HG02759 (cell line): Measurements from ENCODE around the gene NUDT12.

Experiments
- ATAC-seq: cut with Tn5 transposase; IDR thresholded peaks from one replicate; pipeline ENCODE4 v1.9.1; 2021; ENCODE audit warnings: mild to moderate bottlenecking, moderate library complexity; ENCODE audit not compliant: unreplicated experiment

NUDT12 gene

GRCh38 chr5:103541569-103541968 is 21.0 kb downstream of the NUDT12 start:
- ATAC-seq: no peak

- ATAC-seq: no peak
Measured at GRCh38 chr5:103541114-103541513, 21.5 kb downstream of the NUDT12 start.

- no peak for ATAC-seq
Measured at GRCh38 chr5:103539376-103540330, 22.9 kb downstream of the NUDT12 start.

GRCh38 chr5:103532086-103532734 is 30.4 kb downstream of the NUDT12 start:
- no peak for ATAC-seq

- no peak for ATAC-seq
Measured at GRCh38 chr5:103526164-103526915, 36.2 kb downstream of the NUDT12 start.

- no peak for ATAC-seq
Measured at GRCh38 chr5:103525361-103525760, 37.2 kb downstream of the NUDT12 start.

- ATAC-seq: no peak
Measured at GRCh38 chr5:103523319-103523718, 39.3 kb downstream of the NUDT12 start.

GRCh38 chr5:103522586-103522985 is 40.0 kb downstream of the NUDT12 start:
- ATAC-seq: no peak

GRCh38 chr5:103519550-103519949 is 43.0 kb downstream of the NUDT12 start:
- ATAC-seq: no peak

GRCh38 chr5:103514371-103514770 is 48.2 kb downstream of the NUDT12 start:
- no peak for ATAC-seq

GRCh38 chr5:103513701-103514100 is 48.9 kb downstream of the NUDT12 start:
- no peak for ATAC-seq

GRCh38 chr5:103512500-103512899 is 50.1 kb downstream of the NUDT12 start:
- ATAC-seq: no peak

GRCh38 chr5:103511554-103511885 is 51.1 kb downstream of the NUDT12 start:
- no peak for ATAC-seq

GRCh38 chr5:103510851-103511553 is 51.6 kb downstream of the NUDT12 start:
- ATAC-seq: no peak

- no peak for ATAC-seq
Measured at GRCh38 chr5:103505581-103506305, 56.8 kb downstream of the NUDT12 start.

GRCh38 chr5:103503066-103503465 is 59.5 kb downstream of the NUDT12 start:
- ATAC-seq: no peak

GRCh38 chr5:103502662-103503061 is 59.9 kb downstream of the NUDT12 start:
- no peak for ATAC-seq
